ENCODE measurements around the gene CDADC1. TPM values are rescaled to one million over a fixed set of nuclear protein-coding genes. Genes with fewer than 3 reads are reported as not detected.

Gene CDADC1
- total and polyA plus RNA-seq, 2 of the 13 experiments (the other 11 are each of a cell fraction or from before 2014, with no cell fraction given), result 2.4 to 9.0 TPM

DNA sequence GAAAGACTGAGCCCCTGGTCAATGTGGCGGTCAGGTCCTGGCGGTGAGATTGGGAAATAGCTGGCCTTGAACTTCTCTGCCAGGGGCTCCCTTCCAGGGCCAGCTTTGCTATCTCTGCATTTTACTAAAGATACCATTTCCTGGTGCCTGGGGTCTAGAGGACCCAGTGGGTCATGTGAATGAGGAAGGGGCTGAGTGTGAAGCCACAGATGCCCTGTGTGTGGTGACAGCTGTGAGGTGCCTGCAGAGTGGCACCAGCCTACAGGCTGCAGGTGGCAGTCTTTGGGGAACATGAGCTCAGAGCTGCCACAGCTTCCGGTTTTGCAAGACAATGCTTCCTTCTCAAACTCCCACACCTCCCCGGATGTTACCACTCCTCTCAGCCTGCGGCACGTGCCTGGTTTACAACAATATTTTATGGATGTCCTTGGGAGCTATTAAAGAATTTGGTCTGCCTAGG lies 32.8 kb upstream of the CDADC1 start (continued):
- peak; percentile 81 for TF ChIP-seq CEBPB (IDR thresholded peaks at IDR 0.05; ENCODE audit: borderline replicate concordance, low read depth, low read length)
- TF ChIP-seq HIVEP1 (CRISPR knock-in tag; IDR thresholded peaks at IDR 0.05), result peak; percentile 52; the same call in 1 of the 2 replicates
- TF ChIP-seq PHF8 (CRISPR knock-in tag; IDR thresholded peaks at IDR 0.05), result peak; percentile 33; the same call in 1 of the 2 replicates
- TF ChIP-seq, protein P1, sequence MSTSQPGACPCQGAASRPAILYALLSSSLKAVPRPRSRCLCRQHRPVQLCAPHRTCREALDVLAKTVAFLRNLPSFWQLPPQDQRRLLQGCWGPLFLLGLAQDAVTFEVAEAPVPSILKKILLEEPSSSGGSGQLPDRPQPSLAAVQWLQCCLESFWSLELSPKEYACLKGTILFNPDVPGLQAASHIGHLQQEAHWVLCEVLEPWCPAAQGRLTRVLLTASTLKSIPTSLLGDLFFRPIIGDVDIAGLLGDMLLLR (CRISPR knock-in tag; IDR thresholded peaks at IDR 0.05), result peak; percentile 68; the same call in 1 of the 2 replicates
- TF ChIP-seq HNRNPL (IDR thresholded peaks at IDR 0.05; ENCODE audit: low read depth, low read length), result peak; percentile 90
- no peak for TF ChIP-seq NONO (IDR thresholded peaks at IDR 0.05)
- no peak for TF ChIP-seq NONO (CRISPR knock-in tag; conservative IDR thresholded peaks at IDR 0.05)
- peak; percentile 38; the same call in 1 of the 2 replicates for TF ChIP-seq HNF4A (CRISPR knock-in tag; IDR thresholded peaks at IDR 0.05)
- TF ChIP-seq SOX5 (CRISPR knock-in tag; IDR thresholded peaks at IDR 0.05; ENCODE audit: borderline replicate concordance), result peak; percentile 78; the same call in 1 of the 2 replicates
- 0 out of 2 replicates have a peak, but pooled peaks have one; percentile 17 for TF ChIP-seq ZNF878 (CRISPR knock-in tag; IDR thresholded peaks at IDR 0.05)
- TF ChIP-seq, protein P2, sequence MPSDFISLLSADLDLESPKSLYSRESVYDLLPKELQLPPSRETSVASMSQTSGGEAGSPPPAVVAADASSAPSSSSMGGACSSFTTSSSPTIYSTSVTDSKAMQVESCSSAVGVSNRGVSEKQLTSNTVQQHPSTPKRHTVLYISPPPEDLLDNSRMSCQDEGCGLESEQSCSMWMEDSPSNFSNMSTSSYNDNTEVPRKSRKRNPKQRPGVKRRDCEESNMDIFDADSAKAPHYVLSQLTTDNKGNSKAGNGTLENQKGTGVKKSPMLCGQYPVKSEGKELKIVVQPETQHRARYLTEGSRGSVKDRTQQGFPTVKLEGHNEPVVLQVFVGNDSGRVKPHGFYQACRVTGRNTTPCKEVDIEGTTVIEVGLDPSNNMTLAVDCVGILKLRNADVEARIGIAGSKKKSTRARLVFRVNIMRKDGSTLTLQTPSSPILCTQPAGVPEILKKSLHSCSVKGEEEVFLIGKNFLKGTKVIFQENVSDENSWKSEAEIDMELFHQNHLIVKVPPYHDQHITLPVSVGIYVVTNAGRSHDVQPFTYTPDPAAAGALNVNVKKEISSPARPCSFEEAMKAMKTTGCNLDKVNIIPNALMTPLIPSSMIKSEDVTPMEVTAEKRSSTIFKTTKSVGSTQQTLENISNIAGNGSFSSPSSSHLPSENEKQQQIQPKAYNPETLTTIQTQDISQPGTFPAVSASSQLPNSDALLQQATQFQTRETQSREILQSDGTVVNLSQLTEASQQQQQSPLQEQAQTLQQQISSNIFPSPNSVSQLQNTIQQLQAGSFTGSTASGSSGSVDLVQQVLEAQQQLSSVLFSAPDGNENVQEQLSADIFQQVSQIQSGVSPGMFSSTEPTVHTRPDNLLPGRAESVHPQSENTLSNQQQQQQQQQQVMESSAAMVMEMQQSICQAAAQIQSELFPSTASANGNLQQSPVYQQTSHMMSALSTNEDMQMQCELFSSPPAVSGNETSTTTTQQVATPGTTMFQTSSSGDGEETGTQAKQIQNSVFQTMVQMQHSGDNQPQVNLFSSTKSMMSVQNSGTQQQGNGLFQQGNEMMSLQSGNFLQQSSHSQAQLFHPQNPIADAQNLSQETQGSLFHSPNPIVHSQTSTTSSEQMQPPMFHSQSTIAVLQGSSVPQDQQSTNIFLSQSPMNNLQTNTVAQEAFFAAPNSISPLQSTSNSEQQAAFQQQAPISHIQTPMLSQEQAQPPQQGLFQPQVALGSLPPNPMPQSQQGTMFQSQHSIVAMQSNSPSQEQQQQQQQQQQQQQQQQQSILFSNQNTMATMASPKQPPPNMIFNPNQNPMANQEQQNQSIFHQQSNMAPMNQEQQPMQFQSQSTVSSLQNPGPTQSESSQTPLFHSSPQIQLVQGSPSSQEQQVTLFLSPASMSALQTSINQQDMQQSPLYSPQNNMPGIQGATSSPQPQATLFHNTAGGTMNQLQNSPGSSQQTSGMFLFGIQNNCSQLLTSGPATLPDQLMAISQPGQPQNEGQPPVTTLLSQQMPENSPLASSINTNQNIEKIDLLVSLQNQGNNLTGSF (CRISPR knock-in tag; IDR thresholded peaks at IDR 0.05), result 0 out of 2 replicates have a peak, but pooled peaks have one; percentile 46
- peak; percentile 71 for TF ChIP-seq POLR2G (IDR thresholded peaks at IDR 0.05; ENCODE audit: low read depth, low read length)
- TF ChIP-seq, protein P3, sequence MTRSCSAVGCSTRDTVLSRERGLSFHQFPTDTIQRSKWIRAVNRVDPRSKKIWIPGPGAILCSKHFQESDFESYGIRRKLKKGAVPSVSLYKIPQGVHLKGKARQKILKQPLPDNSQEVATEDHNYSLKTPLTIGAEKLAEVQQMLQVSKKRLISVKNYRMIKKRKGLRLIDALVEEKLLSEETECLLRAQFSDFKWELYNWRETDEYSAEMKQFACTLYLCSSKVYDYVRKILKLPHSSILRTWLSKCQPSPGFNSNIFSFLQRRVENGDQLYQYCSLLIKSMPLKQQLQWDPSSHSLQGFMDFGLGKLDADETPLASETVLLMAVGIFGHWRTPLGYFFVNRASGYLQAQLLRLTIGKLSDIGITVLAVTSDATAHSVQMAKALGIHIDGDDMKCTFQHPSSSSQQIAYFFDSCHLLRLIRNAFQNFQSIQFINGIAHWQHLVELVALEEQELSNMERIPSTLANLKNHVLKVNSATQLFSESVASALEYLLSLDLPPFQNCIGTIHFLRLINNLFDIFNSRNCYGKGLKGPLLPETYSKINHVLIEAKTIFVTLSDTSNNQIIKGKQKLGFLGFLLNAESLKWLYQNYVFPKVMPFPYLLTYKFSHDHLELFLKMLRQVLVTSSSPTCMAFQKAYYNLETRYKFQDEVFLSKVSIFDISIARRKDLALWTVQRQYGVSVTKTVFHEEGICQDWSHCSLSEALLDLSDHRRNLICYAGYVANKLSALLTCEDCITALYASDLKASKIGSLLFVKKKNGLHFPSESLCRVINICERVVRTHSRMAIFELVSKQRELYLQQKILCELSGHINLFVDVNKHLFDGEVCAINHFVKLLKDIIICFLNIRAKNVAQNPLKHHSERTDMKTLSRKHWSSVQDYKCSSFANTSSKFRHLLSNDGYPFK (CRISPR knock-in tag; IDR thresholded peaks at IDR 0.05; ENCODE audit: borderline replicate concordance), result 0 out of 2 replicates have a peak, but pooled peaks have one; percentile 40
- peak; percentile 70; the same call in 1 of the 2 replicates for TF ChIP-seq ZNF788 (CRISPR knock-in tag; IDR thresholded peaks at IDR 0.05; ENCODE audit: borderline replicate concordance)
- TF ChIP-seq CBFB (CRISPR knock-in tag; IDR thresholded peaks at IDR 0.05), result peak; percentile 39; the same call in 1 of the 2 replicates
- TF ChIP-seq NCOA2 (CRISPR knock-in tag; IDR thresholded peaks at IDR 0.05), result 0 out of 2 replicates have a peak, but pooled peaks have one; percentile 47
- no peak for TF ChIP-seq TAF15 (IDR thresholded peaks at IDR 0.05; ENCODE audit: low read depth, low read length, poor library complexity, severe bottlenecking)
- 0 out of 2 replicates have a peak, but pooled peaks have one; percentile 32 for TF ChIP-seq RBFOX2 (IDR thresholded peaks at IDR 0.05; ENCODE audit: low read depth, low read length)
- TF ChIP-seq FOXJ3 (CRISPR knock-in tag; IDR thresholded peaks at IDR 0.05; ENCODE audit: borderline replicate concordance), result peak; percentile 36; the same call in 1 of the 2 replicates
- peak; percentile 89 for TF ChIP-seq GABPB1 (CRISPR knock-in tag; IDR thresholded peaks at IDR 0.05)

Measured in HepG2 (cell line).